AG04449 (cell line): ENCODE data around the gene CDK6.

ENCODE experiments used
- CTCF ChIA-PET: fragments of 350-600 bp; formaldehyde crosslinking; extraction: SDS; loops from one replicate; lab custom pipeline; 2021; ENCODE audit warnings: antibody characterized with exemption; lab: Yijun Ruan, JAX
- POLR2A ChIA-PET: fragments of 400-600, 350-600 bp; formaldehyde crosslinking; extraction: SDS; loops from one replicate; lab custom pipeline; 2020; ENCODE audit warnings: antibody characterized with exemption, inconsistent platforms; lab: Yijun Ruan, JAX
- DNase-seq: peaks from one replicate; pipeline ENCODE4 v3.0.0-alpha.2; 2010; ENCODE audit warnings: low read depth, low spot score
- H3K4me3 ChIP-seq: 2 replicates; pipeline ENCODE4 v1.5.1; 2011; ENCODE audit warnings: low read depth, mild to moderate bottlenecking, control low read depth, low read length
- CTCF ChIP-seq: IDR thresholded peaks from one replicate; pipeline ENCODE4 v1.5.1; 2011; ENCODE audit warnings: mild to moderate bottlenecking, moderate library complexity, low read length, control low read depth, inconsistent platforms; ENCODE audit not compliant: insufficient read depth; ENCODE audit errors: missing control alignments

CDK6 gene

GRCh38 chr7:92788559-92789183 is 47.7 kb downstream of the CDK6 start:
- no peak for DNase-seq
- no peak overlapping the region for H3K4me3 ChIP-seq
- CTCF ChIA-PET, result interaction anchor here (1.4 kb wide), 1 partner anchor 168 kb away, joined by 3 read pairs; no protein-coding TSS in a partner anchor
- POLR2A ChIA-PET, result no interaction called here
- no peak for TF ChIP-seq CTCF

- CTCF ChIA-PET, result interaction anchor here (0.8 to 1.0 kb wide), 2 partner anchors 10 to 12 kb away, joined by 3 read pairs; no protein-coding TSS in a partner anchor
- TF ChIP-seq CTCF, result no peak
- no peak overlapping the region for H3K4me3 ChIP-seq
- POLR2A ChIA-PET, result no interaction called here
- no peak for DNase-seq
These were observed 50.5 kb downstream of the CDK6 start for GRCh38 chr7:92785923-92786322.

- POLR2A ChIA-PET, result no interaction called here
- CTCF ChIA-PET, result interaction anchor here (1.5 kb wide), 1 partner anchor 22 kb away, joined by 3 read pairs; no protein-coding TSS in a partner anchor
These were observed 51.4 kb downstream of the CDK6 start for GRCh38 chr7:92784935-92785334.

GRCh38 chr7:92783260-92784201 is 52.8 kb downstream of the CDK6 start:
- H3K4me3 ChIP-seq, result no peak overlapping the region
- ChIA-PET POLR2A (interaction anchor here (1.2 kb wide), 1 partner anchor 16 kb away, joined by 3 read pairs; no protein-coding TSS in a partner anchor), CTCF (interaction anchor here (1.5 to 2.9 kb wide), 3 partner anchors 10 to 24 kb away, joined by 3 to 6 read pairs (median 4); no protein-coding TSS in a partner anchor)
- no peak for DNase-seq
- no peak for TF ChIP-seq CTCF

More at GRCh38 chr7:92784935-92785334, 51.4 kb downstream of the CDK6 start:
- DNase-seq, result no peak
- no peak for TF ChIP-seq CTCF
- H3K4me3 ChIP-seq, result no peak overlapping the region

GRCh38 chr7:92782855-92783254 is 53.5 kb downstream of the CDK6 start:
- ChIA-PET CTCF (interaction anchor here (1.9 to 2.9 kb wide), 2 partner anchors 10 to 17 kb away, joined by 4 to 6 read pairs; no protein-coding TSS in a partner anchor), POLR2A (interaction anchor here (1.2 kb wide), 1 partner anchor 16 kb away, joined by 3 read pairs; no protein-coding TSS in a partner anchor)
- no peak for DNase-seq
- TF ChIP-seq CTCF, result no peak
- no peak overlapping the region for H3K4me3 ChIP-seq
